NCI-H1092 treated with DMSO at 0.1 percent for 48 hours (cell line): Measurements from ENCODE around the gene SLC16A6.
"Not testable (repeated sequence)": the region's sequence is repeated elsewhere in the genome, so short reads cannot be mapped to it uniquely, and the experiment has no call there.

Source experiments
- DNase-seq: peaks from one replicate; lab custom pipeline; 2025; lab: John Stamatoyannopoulos, UW

SLC16A6 gene

GRCh38 chr17:68314916-68315535 lies 24.1 kb upstream of the SLC16A6 start:
- DNase-seq: no peak

- DNase-seq: no peak
These were observed 19.2 kb upstream of the SLC16A6 start for GRCh38 chr17:68310152-68310551.

GRCh38 chr17:68309066-68309670 lies 18.2 kb upstream of the SLC16A6 start:
- not testable (repeated sequence) for DNase-seq

- not testable (repeated sequence) for DNase-seq
These were observed 17.6 kb upstream of the SLC16A6 start for GRCh38 chr17:68308486-68308885.

GRCh38 chr17:68307443-68307842 lies 16.5 kb upstream of the SLC16A6 start:
- DNase-seq: no peak

- DNase-seq: no peak
These were observed 15.9 kb upstream of the SLC16A6 start for GRCh38 chr17:68306819-68307218.

- DNase-seq: no peak
These were observed 14.2 kb upstream of the SLC16A6 start for GRCh38 chr17:68305142-68305541.

- no peak for DNase-seq
These were observed 13.8 kb upstream of the SLC16A6 start for GRCh38 chr17:68304706-68305105.

- peak; percentile 42 for DNase-seq
These were observed 11.7 kb upstream of the SLC16A6 start for GRCh38 chr17:68302666-68303065.

GRCh38 chr17:68302066-68302564 lies 11.2 kb upstream of the SLC16A6 start:
- peak; percentile 65 for DNase-seq

GRCh38 chr17:68301438-68301959 lies 10.6 kb upstream of the SLC16A6 start:
- DNase-seq: peak; percentile 65

- DNase-seq: no peak
These were observed 8.9 kb upstream of the SLC16A6 start for GRCh38 chr17:68299817-68300216.

- no peak for DNase-seq
These were observed 7.7 kb upstream of the SLC16A6 start for GRCh38 chr17:68298601-68299000.

GRCh38 chr17:68297195-68297594 lies 6.3 kb upstream of the SLC16A6 start:
- no peak for DNase-seq

GRCh38 chr17:68296217-68297191 lies 5.6 kb upstream of the SLC16A6 start:
- DNase-seq: no peak

GRCh38 chr17:68295086-68295485 lies 4.2 kb upstream of the SLC16A6 start:
- DNase-seq: no peak

- DNase-seq: no peak
These were observed 3.7 kb upstream of the SLC16A6 start for GRCh38 chr17:68294617-68295016.

- no peak for DNase-seq
These were observed 3.2 kb upstream of the SLC16A6 start for GRCh38 chr17:68294196-68294555.

GRCh38 chr17:68293490-68294195 lies 2.7 kb upstream of the SLC16A6 start:
- no peak for DNase-seq

GRCh38 chr17:68292689-68293040 lies 1.7 kb upstream of the SLC16A6 start:
- no peak for DNase-seq

- DNase-seq: peak; percentile 58
These were observed 1.1 kb upstream of the SLC16A6 start for GRCh38 chr17:68291836-68292688.
